ENCODE measurements around the gene OR4X1.

Gene OR4X1

DNA sequence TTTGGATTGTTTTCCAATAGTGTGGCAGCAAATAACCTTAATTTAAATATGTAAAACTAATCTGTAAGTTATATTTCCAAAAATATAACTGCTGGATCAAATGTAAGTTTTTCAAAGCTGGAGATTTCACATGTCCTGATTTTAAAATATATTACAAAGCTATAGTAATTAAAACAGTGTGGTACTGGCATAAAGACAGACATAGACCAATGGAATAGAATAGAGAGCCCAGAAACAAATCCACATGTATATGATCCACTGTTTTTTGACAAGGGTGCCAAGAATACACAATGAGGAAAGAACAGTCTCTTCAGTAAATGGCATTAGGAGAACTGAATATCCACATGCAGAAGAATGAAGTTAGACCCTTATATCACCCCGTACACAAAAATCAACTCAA is 14.8 kb upstream of the OR4X1 start:
- TF ChIP-seq, protein P1, sequence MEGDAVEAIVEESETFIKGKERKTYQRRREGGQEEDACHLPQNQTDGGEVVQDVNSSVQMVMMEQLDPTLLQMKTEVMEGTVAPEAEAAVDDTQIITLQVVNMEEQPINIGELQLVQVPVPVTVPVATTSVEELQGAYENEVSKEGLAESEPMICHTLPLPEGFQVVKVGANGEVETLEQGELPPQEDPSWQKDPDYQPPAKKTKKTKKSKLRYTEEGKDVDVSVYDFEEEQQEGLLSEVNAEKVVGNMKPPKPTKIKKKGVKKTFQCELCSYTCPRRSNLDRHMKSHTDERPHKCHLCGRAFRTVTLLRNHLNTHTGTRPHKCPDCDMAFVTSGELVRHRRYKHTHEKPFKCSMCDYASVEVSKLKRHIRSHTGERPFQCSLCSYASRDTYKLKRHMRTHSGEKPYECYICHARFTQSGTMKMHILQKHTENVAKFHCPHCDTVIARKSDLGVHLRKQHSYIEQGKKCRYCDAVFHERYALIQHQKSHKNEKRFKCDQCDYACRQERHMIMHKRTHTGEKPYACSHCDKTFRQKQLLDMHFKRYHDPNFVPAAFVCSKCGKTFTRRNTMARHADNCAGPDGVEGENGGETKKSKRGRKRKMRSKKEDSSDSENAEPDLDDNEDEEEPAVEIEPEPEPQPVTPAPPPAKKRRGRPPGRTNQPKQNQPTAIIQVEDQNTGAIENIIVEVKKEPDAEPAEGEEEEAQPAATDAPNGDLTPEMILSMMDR (conservative IDR thresholded peaks at IDR 0.05; ENCODE audit: low read length) = no peak
- no peak for TF ChIP-seq EZH2phosphoT487 (IDR thresholded peaks at IDR 0.05; ENCODE audit: borderline replicate concordance)
- peaks cover 7% of the 10 kb centered on the region for H3K9me3 ChIP-seq (ENCODE audit: insufficient read depth, low read depth, low read length)
- no peak overlapping the region for H3K4me2 ChIP-seq (ENCODE audit: low read depth, low read length, poor library complexity, severe bottlenecking)
- no peak overlapping the region for H2AFZ ChIP-seq (ENCODE audit: low read length)
- H3K79me2 ChIP-seq (ENCODE audit: insufficient read depth, low read length) = no peaks in the 10 kb centered on the region
- no peaks in the 10 kb centered on the region for H3K4me1 ChIP-seq (ENCODE audit: insufficient read depth, low read length, poor library complexity, severe bottlenecking)
- H3K9ac ChIP-seq (ENCODE audit: low read depth, low read length, poor library complexity, severe bottlenecking) = no peak overlapping the region
- H3F3A ChIP-seq (ENCODE audit: low read depth) = no peaks in the 10 kb centered on the region
- H4K20me1 ChIP-seq (ENCODE audit: insufficient read depth, low read length, poor library complexity, severe bottlenecking) = no peaks in the 10 kb centered on the region
- no peaks in the 10 kb centered on the region for H3K36me3 ChIP-seq (ENCODE audit: insufficient read depth, low read length)
- no peaks in the 10 kb centered on the region for H3K27me3 ChIP-seq (ENCODE audit: insufficient read depth, low read length, poor library complexity, severe bottlenecking)
- H3K9me2 ChIP-seq (replicated peaks; ENCODE audit: low read depth, low read length) = no peaks in the 10 kb centered on the region
- H3K4me3 ChIP-seq (ENCODE audit: low read length, poor library complexity, severe bottlenecking) = no peak overlapping the region

DNA sequence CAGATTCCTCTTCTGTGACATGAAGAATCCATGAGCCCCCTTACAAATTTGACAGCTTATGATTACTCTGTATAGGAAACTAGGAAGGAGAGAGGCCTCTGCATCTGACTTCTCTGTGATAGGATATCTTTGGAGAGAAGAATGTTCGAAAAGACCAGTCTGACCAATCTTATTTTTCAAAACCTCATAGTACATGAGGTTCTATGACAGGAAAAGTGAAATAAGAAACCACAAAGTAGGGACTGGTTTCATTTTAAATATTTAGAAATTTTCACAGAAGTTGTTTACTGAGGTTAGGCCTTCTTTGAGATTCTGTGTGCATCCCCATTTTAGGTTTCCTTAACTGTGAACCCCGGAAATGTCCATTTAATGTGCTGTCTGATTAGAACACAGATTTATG is 2.1 kb upstream of the OR4X1 start:
- no peak overlapping the region for H3K4me3 ChIP-seq (ENCODE audit: low read length, poor library complexity, severe bottlenecking)
- TF ChIP-seq, protein P1 (conservative IDR thresholded peaks at IDR 0.05; ENCODE audit: low read length) = no peak
- TF ChIP-seq EZH2phosphoT487 (IDR thresholded peaks at IDR 0.05; ENCODE audit: borderline replicate concordance) = no peak
- H4K20me1 ChIP-seq (ENCODE audit: insufficient read depth, low read length, poor library complexity, severe bottlenecking) = no peaks in the 10 kb centered on the region
- H3K9me2 ChIP-seq (replicated peaks; ENCODE audit: low read depth, low read length) = no peaks in the 10 kb centered on the region
- H3K79me2 ChIP-seq (ENCODE audit: insufficient read depth, low read length) = no peaks in the 10 kb centered on the region
- H3K27me3 ChIP-seq (ENCODE audit: insufficient read depth, low read length, poor library complexity, severe bottlenecking) = no peaks in the 10 kb centered on the region
- no peaks in the 10 kb centered on the region for H3K4me1 ChIP-seq (ENCODE audit: insufficient read depth, low read length, poor library complexity, severe bottlenecking)
- H3K9me3 ChIP-seq (ENCODE audit: insufficient read depth, low read depth, low read length) = no peaks in the 10 kb centered on the region
- no peak overlapping the region for H3K4me2 ChIP-seq (ENCODE audit: low read depth, low read length, poor library complexity, severe bottlenecking)
- H3K9ac ChIP-seq (ENCODE audit: low read depth, low read length, poor library complexity, severe bottlenecking) = no peak overlapping the region
- no peak overlapping the region for H2AFZ ChIP-seq (ENCODE audit: low read length)
- no peaks in the 10 kb centered on the region for H3K36me3 ChIP-seq (ENCODE audit: insufficient read depth, low read length)
- no peaks in the 10 kb centered on the region for H3F3A ChIP-seq (ENCODE audit: low read depth)

DNA sequence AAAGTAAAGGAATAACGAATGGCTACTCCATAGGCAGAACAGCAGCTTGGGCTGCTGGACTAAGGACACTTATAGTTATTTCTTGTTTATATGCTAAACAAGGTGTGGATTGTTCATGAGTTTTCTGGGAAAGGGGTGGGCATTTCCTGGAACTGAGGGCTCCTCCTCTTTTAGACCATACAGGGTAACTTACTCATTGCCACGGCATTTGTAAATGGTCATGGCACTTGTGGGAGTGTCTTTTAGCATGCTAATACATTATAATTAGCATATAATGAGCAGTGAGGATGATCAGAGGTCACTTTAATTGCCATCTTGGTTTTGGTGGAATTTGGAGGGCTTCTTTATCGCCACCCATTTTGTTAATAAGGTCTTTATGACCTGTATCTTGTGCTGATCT is 7.0 kb downstream of the OR4X1 start:
- Histone ChIP-seq H3K9me2 (replicated peaks; ENCODE audit: low read depth, low read length) (no peaks in the 10 kb centered on the region), H4K20me1 (ENCODE audit: insufficient read depth, low read length, poor library complexity, severe bottlenecking) (no peaks in the 10 kb centered on the region), H3K4me2 (ENCODE audit: low read depth, low read length, poor library complexity, severe bottlenecking) (no peak overlapping the region), H3K9ac (ENCODE audit: low read depth, low read length, poor library complexity, severe bottlenecking) (no peak overlapping the region), H3K79me2 (ENCODE audit: insufficient read depth, low read length) (no peaks in the 10 kb centered on the region), H3K27me3 (ENCODE audit: insufficient read depth, low read length, poor library complexity, severe bottlenecking) (no peaks in the 10 kb centered on the region), H3F3A (ENCODE audit: low read depth) (no peaks in the 10 kb centered on the region), H3K4me1 (ENCODE audit: insufficient read depth, low read length, poor library complexity, severe bottlenecking) (no peaks in the 10 kb centered on the region), H3K9me3 (ENCODE audit: insufficient read depth, low read depth, low read length) (no peaks in the 10 kb centered on the region), H3K4me3 (ENCODE audit: low read length, poor library complexity, severe bottlenecking) (no peak overlapping the region), H3K36me3 (ENCODE audit: insufficient read depth, low read length) (no peaks in the 10 kb centered on the region), H2AFZ (ENCODE audit: low read length) (no peak overlapping the region)
- TF ChIP-seq, protein P1 (conservative IDR thresholded peaks at IDR 0.05; ENCODE audit: low read length) = no peak
- no peak for TF ChIP-seq EZH2phosphoT487 (IDR thresholded peaks at IDR 0.05; ENCODE audit: borderline replicate concordance)

Data from Loucy (cell line).